WTC11 (cell line): ENCODE data around the gene PDZD7.

Experiments
- MAX ChIP-seq: sonication (generic); formaldehyde crosslinking; IDR thresholded peaks from 2 replicates; pipeline ENCODE4 v1.8.0; 2022; ENCODE audit warnings: mild to moderate bottlenecking, missing genetic modification reagents
- TF ChIP-seq, protein P1 (sequence below): fragments of 200-600 bp; IDR thresholded peaks from 2 replicates; pipeline ENCODE4 v1.8.0; 2022; ENCODE audit warnings: antibody characterized with exemption
- TF ChIP-seq, protein P2 (sequence below): sonication (generic); formaldehyde crosslinking; IDR thresholded peaks from 2 replicates; pipeline ENCODE4 v1.8.1; 2023; ENCODE audit warnings: mild to moderate bottlenecking, missing genetic modification reagents, moderate library complexity

DNA sequence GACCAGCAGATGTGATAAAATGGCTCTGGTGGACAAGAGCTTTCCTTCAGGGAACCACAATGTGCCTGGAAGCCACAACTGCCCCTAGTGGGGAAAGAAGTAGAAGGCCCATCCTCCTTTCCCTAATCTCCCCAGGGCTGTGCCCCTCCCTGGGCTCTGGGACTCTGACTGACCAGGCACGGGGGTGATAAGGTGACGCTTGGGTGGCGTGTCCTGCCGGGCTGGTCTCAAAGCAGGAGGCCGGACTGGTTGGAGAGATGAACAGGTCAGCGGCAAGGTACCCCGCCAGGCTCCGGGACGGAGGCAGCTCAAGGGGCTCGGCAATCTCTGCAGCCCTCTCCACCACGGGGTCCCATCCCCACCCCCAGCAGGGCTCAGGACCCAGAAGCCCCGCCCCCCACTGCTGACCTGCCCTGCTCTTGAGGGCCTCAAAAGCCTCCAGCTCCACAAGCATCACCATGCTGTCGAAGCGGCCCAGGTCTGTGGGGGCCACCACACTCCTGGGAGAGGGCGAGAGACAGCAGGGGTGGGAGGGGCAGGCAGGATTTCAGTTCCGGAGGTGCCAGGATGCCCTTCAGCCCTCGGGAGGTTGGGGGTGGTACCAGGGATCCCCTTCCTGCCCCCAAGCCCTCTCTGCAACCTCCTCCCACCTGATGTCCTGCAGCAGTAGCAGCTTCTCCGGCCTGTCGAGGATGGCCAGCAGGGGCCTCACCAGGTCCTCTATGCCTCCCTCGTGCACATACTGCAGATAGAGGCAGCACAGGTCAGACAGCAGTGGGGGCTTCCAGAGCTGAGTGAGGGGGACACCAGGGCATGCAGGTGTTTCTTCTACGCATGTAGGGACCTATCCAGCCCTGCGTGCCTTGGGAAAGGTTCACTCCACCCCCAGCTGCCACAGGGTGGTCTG, 19.2 kb downstream of the PDZD7 start:
- TF ChIP-seq, protein P1, sequence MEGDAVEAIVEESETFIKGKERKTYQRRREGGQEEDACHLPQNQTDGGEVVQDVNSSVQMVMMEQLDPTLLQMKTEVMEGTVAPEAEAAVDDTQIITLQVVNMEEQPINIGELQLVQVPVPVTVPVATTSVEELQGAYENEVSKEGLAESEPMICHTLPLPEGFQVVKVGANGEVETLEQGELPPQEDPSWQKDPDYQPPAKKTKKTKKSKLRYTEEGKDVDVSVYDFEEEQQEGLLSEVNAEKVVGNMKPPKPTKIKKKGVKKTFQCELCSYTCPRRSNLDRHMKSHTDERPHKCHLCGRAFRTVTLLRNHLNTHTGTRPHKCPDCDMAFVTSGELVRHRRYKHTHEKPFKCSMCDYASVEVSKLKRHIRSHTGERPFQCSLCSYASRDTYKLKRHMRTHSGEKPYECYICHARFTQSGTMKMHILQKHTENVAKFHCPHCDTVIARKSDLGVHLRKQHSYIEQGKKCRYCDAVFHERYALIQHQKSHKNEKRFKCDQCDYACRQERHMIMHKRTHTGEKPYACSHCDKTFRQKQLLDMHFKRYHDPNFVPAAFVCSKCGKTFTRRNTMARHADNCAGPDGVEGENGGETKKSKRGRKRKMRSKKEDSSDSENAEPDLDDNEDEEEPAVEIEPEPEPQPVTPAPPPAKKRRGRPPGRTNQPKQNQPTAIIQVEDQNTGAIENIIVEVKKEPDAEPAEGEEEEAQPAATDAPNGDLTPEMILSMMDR: 0 out of 2 replicates have a peak, but pooled peaks have one; percentile 9
- TF ChIP-seq, protein P2, sequence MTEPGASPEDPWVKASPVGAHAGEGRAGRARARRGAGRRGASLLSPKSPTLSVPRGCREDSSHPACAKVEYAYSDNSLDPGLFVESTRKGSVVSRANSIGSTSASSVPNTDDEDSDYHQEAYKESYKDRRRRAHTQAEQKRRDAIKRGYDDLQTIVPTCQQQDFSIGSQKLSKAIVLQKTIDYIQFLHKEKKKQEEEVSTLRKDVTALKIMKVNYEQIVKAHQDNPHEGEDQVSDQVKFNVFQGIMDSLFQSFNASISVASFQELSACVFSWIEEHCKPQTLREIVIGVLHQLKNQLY (CRISPR knock-in tag): no peak
- no peak for TF ChIP-seq MAX (CRISPR knock-in tag)
